GM12874 (cell line): Measurements from ENCODE around the gene ABTB2.

Source experiments
- CTCF ChIP-seq: IDR thresholded peaks from 2 replicates; pipeline ENCODE4 v1.5.1; 2011; ENCODE audit warnings: low read depth, mild to moderate bottlenecking, control low read depth, low read length, moderate library complexity; ENCODE audit not compliant: insufficient read depth

The ABTB2 gene

GRCh38 chr11:34181251-34181650 is 176.6 kb downstream of the ABTB2 start:
- TF ChIP-seq CTCF = no peak

- no peak for TF ChIP-seq CTCF
Measured at GRCh38 chr11:34180040-34180813, 177.6 kb downstream of the ABTB2 start.

GRCh38 chr11:34179026-34179675 is 178.7 kb downstream of the ABTB2 start:
- no peak for TF ChIP-seq CTCF

- TF ChIP-seq CTCF = no peak
Measured at GRCh38 chr11:34178209-34178821, 179.5 kb downstream of the ABTB2 start.

- TF ChIP-seq CTCF = no peak
Measured at GRCh38 chr11:34176751-34177209, 181.0 kb downstream of the ABTB2 start.

- no peak for TF ChIP-seq CTCF
Measured at GRCh38 chr11:34175284-34176019, 182.4 kb downstream of the ABTB2 start.

GRCh38 chr11:34174412-34175041 is 183.3 kb downstream of the ABTB2 start:
- peak; percentile 100 for TF ChIP-seq CTCF
